HCT116 (cell line): ENCODE results near the gene EIF4G3. TPM values are rescaled to one million over a fixed set of nuclear protein-coding genes. Genes with fewer than 3 reads are reported as not detected.
"Not testable (repeated sequence)": the region's sequence is repeated elsewhere in the genome, so short reads cannot be mapped to it uniquely, and the experiment has no call there.

Experiments used
- ATAC-seq: fragments of 200-7000 bp; cut with Tn5 transposase; 2 replicates; pipeline ENCODE4 v1.9.1; 2020; ENCODE audit warnings: mild to moderate bottlenecking, moderate library complexity
- BruUV-seq: library from RNA; stranded (reverse); fragments of 400-500 nt; replicated peaks from 2 replicates; lab custom pipeline; 2021; lab: Mats Ljungman, UMichigan
- CTCF ChIA-PET: fragments of 300-600 bp; sonication (Branson Sonifier 250); formaldehyde crosslinking; loops from one replicate; lab custom pipeline; 2021; ENCODE audit warnings: antibody characterized with exemption; lab: Charles Lee
- POLR2A ChIA-PET: fragments of 300-600, 350-600 bp; sonication (Branson Sonifier 250); formaldehyde crosslinking; loops from one replicate; lab custom pipeline; 2021; ENCODE audit warnings: antibody characterized with exemption; lab: Charles Lee
- RAD21 ChIA-PET, 2 experiments: fragments of 300-600 bp; sonication (Branson Sonifier 250); formaldehyde crosslinking; loops; one replicate each; lab custom pipeline; 2023; ENCODE audit warnings: low total read pairs in 2 of 2; ENCODE audit not compliant: uncharacterized antibody in 2 of 2, unreplicated experiment in 2 of 2, low non-redundant PET in 1 of 2; lab: Charles Lee
- DNase-seq: peaks from one replicate; pipeline ENCODE4 v3.0.0-alpha.2; 2010; ENCODE audit warnings: low read depth, low spot score
- H2AFZ ChIP-seq: fragments of 200-600 bp; shearing (Covaris generic), sonication (generic); 2 replicates; pipeline ENCODE4 v1.6.1; 2017; ENCODE audit warnings: low read depth, mixed run types, mixed read lengths, antibody characterized with exemption, low read length; ENCODE audit not compliant: poor library complexity, severe bottlenecking
- H3K27ac ChIP-seq: 2 replicates; pipeline ENCODE4 v1.5.1; 2012; ENCODE audit warnings: low read depth, low read length
- H3K27me3 ChIP-seq: fragments of 200-600 bp; sonication (generic); 2 replicates; pipeline ENCODE4 v1.6.1; 2016; ENCODE audit warnings: mixed run types, low read length, mixed read lengths; ENCODE audit not compliant: insufficient read depth
- H3K36me3 ChIP-seq, 2 experiments: fragments of 200-500 bp in 1 of 2; fragments of 200-600 bp in 1 of 2; sonication (Bioruptor generic) in 1 of 2; sonication (generic) in 1 of 2; 2 replicates each; pipeline versions ENCODE4 v1.5.1 to v1.6.1; 2014 to 2016; ENCODE audit warnings: low read length in 2 of 2, inconsistent platforms in 1 of 2, mixed read lengths in 1 of 2, mixed run types in 1 of 2; ENCODE audit not compliant: insufficient read depth in 2 of 2, control insufficient read depth in 1 of 2
- H3K4me1 ChIP-seq, 2 experiments: fragments of 200-600 bp in 1 of 2; sonication (generic) in 1 of 2; 2 replicates each; pipeline versions ENCODE4 v1.5.1 to v1.6.1; 2012 to 2017; ENCODE audit warnings: low read length in 2 of 2, inconsistent platforms in 1 of 2, mild to moderate bottlenecking in 1 of 2, mixed read lengths in 1 of 2, mixed run types in 1 of 2, moderate library complexity in 1 of 2; ENCODE audit not compliant: insufficient read depth in 2 of 2, control insufficient read depth in 1 of 2
- H3K4me2 ChIP-seq: fragments of 200-600 bp; sonication (generic); 2 replicates; pipeline ENCODE4 v1.6.1; 2017; ENCODE audit warnings: mixed run types, low read length, mixed read lengths
- H3K4me3 ChIP-seq, 2 experiments: fragments of 200-600 bp in 1 of 2; sonication (generic) in 1 of 2; replicated peaks in 1 of 2; 2 replicates each; pipeline ENCODE4 v1.5.1; 2011 to 2016; ENCODE audit warnings: low read length in 2 of 2, control low read depth in 1 of 2, low read depth in 1 of 2, mild to moderate bottlenecking in 1 of 2, mixed read lengths in 1 of 2, mixed run types in 1 of 2
- H3K79me2 ChIP-seq: fragments of 200-600 bp; sonication (generic); 2 replicates; pipeline ENCODE4 v1.6.1; 2017; ENCODE audit warnings: mild to moderate bottlenecking, mixed run types, low read length, moderate library complexity, mixed read lengths; ENCODE audit not compliant: insufficient read depth
- H3K9ac ChIP-seq: fragments of 200-600 bp; sonication (generic); 2 replicates; pipeline ENCODE4 v1.6.1; 2016; ENCODE audit warnings: low read length, mixed read lengths
- H3K9me2 ChIP-seq: fragments of 200-600 bp; sonication (generic), shearing (Covaris generic); 2 replicates; pipeline ENCODE4 v1.6.1; 2017; ENCODE audit warnings: mixed run types, mild to moderate bottlenecking, moderate library complexity; ENCODE audit not compliant: insufficient read depth
- H3K9me3 ChIP-seq, 2 experiments: fragments of 200-500 bp in 1 of 2; fragments of 200-600 bp in 1 of 2; sonication (Bioruptor generic) in 1 of 2; sonication (generic) in 1 of 2; 2 replicates each; pipeline ENCODE4 v1.6.1; 2014 to 2017; ENCODE audit warnings: low read length in 2 of 2, mixed read lengths in 2 of 2, inconsistent platforms in 1 of 2, low read depth in 1 of 2, mild to moderate bottlenecking in 1 of 2, mixed run types in 1 of 2, moderate library complexity in 1 of 2; ENCODE audit not compliant: control insufficient read depth in 1 of 2, insufficient read depth in 1 of 2
- H4K20me1 ChIP-seq: fragments of 200-600 bp; sonication (generic), shearing (Covaris generic); 2 replicates; pipeline ENCODE4 v1.6.1; 2017; ENCODE audit warnings: mixed run types, mild to moderate bottlenecking, moderate library complexity; ENCODE audit not compliant: insufficient read depth
- CBX3 ChIP-seq: IDR thresholded peaks from 2 replicates; pipeline ENCODE4 v1.6.1; 2012; ENCODE audit warnings: low read depth
- EGR1 ChIP-seq: IDR thresholded peaks from 2 replicates; pipeline ENCODE4 v1.6.1; 2012; ENCODE audit warnings: low read depth
- ELF1 ChIP-seq: IDR thresholded peaks from 2 replicates; pipeline ENCODE4 v1.6.1; 2012; ENCODE audit warnings: low read depth, borderline replicate concordance
- EZH2 ChIP-seq: fragments of 200-600 bp; sonication (generic); IDR thresholded peaks from 2 replicates; pipeline ENCODE4 v1.6.1; 2017; ENCODE audit warnings: antibody characterized with exemption, mixed run types
- EZH2phosphoT487 ChIP-seq: fragments of 200-600 bp; IDR thresholded peaks from 2 replicates; pipeline ENCODE4 v1.6.1; 2018; ENCODE audit warnings: antibody characterized with exemption, borderline replicate concordance
- FOSL1 ChIP-seq: IDR thresholded peaks from 2 replicates; pipeline ENCODE4 v1.6.1; 2012; ENCODE audit warnings: low read depth
- JUND ChIP-seq: IDR thresholded peaks from 2 replicates; pipeline ENCODE4 v1.6.1; 2012
- MAX ChIP-seq: IDR thresholded peaks from 2 replicates; pipeline ENCODE4 v1.6.1; 2012
- POLR2A ChIP-seq: IDR thresholded peaks from 2 replicates; pipeline ENCODE4 v1.7.0; 2011; ENCODE audit warnings: borderline replicate concordance; ENCODE audit not compliant: insufficient read depth, insufficient read length; ENCODE audit errors: extremely low read depth
- SIN3A ChIP-seq: IDR thresholded peaks from 2 replicates; pipeline ENCODE4 v1.6.1; 2012; ENCODE audit warnings: low read depth
- YY1 ChIP-seq: IDR thresholded peaks from 2 replicates; pipeline ENCODE4 v1.6.1; 2011; ENCODE audit warnings: low read length, low read depth, moderate library complexity, mild to moderate bottlenecking; ENCODE audit not compliant: insufficient replicate concordance; ENCODE audit errors: extremely low read depth
- ZNF274 ChIP-seq: fragments of 200-500 bp; sonication (Bioruptor generic); IDR thresholded peaks from 2 replicates; pipeline ENCODE4 v1.6.1; 2014; ENCODE audit warnings: mild to moderate bottlenecking, low read depth, low read length, inconsistent platforms
- intact Hi-C: fragments of 100-400 bp; cut with micrococcal nuclease; formaldehyde crosslinking; loops from 2 replicates; pipeline ENCODE4 v1.10.0; 2022
- total RNA-seq: library from RNA; stranded (reverse); gene quantifications from one replicate; pipeline ENCODE4 v1.2.1, GENCODE V29; 2021; ENCODE audit not compliant: unreplicated experiment
- TF ChIP-seq, protein P1 (sequence below): IDR thresholded peaks from 2 replicates; pipeline ENCODE4 v1.6.1; 2012
- TF ChIP-seq, protein P2 (sequence below): IDR thresholded peaks from 2 replicates; pipeline ENCODE4 v1.6.1; 2012; ENCODE audit warnings: low read depth

EIF4G3 gene
- total RNA-seq, 1 experiment from 2014 or later = 40.1 TPM

DNA sequence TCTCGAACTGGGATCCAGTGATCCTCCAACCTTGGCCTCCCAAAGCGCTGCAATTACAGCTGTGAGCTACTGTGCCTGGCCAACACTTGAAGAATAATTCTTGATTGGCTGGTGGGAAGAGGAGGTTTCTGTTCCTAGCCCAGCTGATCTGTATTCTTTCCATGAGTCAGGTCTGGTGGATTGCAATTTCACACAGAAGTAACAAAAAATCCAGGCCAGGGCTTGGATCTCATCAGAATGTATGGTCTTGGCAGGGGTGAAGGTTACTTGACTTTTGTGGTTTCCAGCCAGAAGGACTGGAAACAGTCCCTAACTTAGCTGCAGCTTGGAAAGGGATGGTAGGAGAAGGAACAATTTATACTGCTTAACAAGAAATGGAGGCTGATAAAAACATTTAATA is 384.5 kb downstream of the EIF4G3 start:
- Histone ChIP-seq H3K27me3 (no peaks in the 10 kb centered on the region), H3K79me2 (no peaks in the 10 kb centered on the region), H2AFZ (no peak overlapping the region), H3K4me1 (peaks cover 8 to 10% of the 10 kb centered on the region in 2 experiments), H4K20me1 (no peaks in the 10 kb centered on the region), H3K27ac (no peak overlapping the region), H3K4me3 (no peak overlapping the region), H3K9me3 (no peaks in the 10 kb centered on the region), H3K36me3 (no peaks in the 10 kb centered on the region), H3K9ac (no peak overlapping the region), H3K9me2 (no peaks in the 10 kb centered on the region), H3K4me2 (no peak overlapping the region)
- CTCF ChIA-PET = no interaction called here
- ATAC-seq = no peak
- no peak for TF ChIP-seq EZH2phosphoT487
- no peak for TF ChIP-seq YY1
- TF ChIP-seq POLR2A = no peak
- intact Hi-C loops = no loop called here
- no TSS peak for BruUV-seq
- POLR2A ChIA-PET = no interaction called here
- RAD21 ChIA-PET = no interaction called here
- DNase-seq = no peak

GRCh38 chr1:20790785-20791184 is 385.9 kb downstream of the EIF4G3 start:
- Histone ChIP-seq H3K4me3 (no peak overlapping the region), H3K9me2 (no peaks in the 10 kb centered on the region), H3K4me1 (peaks cover 8 to 10% of the 10 kb centered on the region in 2 experiments), H3K27ac (no peak overlapping the region), H3K79me2 (peaks cover 8% of the 10 kb centered on the region), H2AFZ (no peak overlapping the region), H3K9me3 (no peaks in the 10 kb centered on the region), H3K9ac (no peak overlapping the region), H3K27me3 (no peaks in the 10 kb centered on the region), H4K20me1 (no peaks in the 10 kb centered on the region), H3K4me2 (no peak overlapping the region), H3K36me3 (no peaks in the 10 kb centered on the region)
- TF ChIP-seq FOSL1 = no peak
- TF ChIP-seq ELF1 = no peak
- TF ChIP-seq JUND = no peak
- TF ChIP-seq, protein P1, sequence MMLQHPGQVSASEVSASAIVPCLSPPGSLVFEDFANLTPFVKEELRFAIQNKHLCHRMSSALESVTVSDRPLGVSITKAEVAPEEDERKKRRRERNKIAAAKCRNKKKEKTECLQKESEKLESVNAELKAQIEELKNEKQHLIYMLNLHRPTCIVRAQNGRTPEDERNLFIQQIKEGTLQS = no peak
- no peak for TF ChIP-seq EZH2
- no peak for TF ChIP-seq CBX3
- TF ChIP-seq, protein P2, sequence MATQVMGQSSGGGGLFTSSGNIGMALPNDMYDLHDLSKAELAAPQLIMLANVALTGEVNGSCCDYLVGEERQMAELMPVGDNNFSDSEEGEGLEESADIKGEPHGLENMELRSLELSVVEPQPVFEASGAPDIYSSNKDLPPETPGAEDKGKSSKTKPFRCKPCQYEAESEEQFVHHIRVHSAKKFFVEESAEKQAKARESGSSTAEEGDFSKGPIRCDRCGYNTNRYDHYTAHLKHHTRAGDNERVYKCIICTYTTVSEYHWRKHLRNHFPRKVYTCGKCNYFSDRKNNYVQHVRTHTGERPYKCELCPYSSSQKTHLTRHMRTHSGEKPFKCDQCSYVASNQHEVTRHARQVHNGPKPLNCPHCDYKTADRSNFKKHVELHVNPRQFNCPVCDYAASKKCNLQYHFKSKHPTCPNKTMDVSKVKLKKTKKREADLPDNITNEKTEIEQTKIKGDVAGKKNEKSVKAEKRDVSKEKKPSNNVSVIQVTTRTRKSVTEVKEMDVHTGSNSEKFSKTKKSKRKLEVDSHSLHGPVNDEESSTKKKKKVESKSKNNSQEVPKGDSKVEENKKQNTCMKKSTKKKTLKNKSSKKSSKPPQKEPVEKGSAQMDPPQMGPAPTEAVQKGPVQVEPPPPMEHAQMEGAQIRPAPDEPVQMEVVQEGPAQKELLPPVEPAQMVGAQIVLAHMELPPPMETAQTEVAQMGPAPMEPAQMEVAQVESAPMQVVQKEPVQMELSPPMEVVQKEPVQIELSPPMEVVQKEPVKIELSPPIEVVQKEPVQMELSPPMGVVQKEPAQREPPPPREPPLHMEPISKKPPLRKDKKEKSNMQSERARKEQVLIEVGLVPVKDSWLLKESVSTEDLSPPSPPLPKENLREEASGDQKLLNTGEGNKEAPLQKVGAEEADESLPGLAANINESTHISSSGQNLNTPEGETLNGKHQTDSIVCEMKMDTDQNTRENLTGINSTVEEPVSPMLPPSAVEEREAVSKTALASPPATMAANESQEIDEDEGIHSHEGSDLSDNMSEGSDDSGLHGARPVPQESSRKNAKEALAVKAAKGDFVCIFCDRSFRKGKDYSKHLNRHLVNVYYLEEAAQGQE = no peak
- TF ChIP-seq MAX = no peak
- TF ChIP-seq EGR1 = no peak
- no peak for TF ChIP-seq SIN3A
- TF ChIP-seq ZNF274 = no peak
- no TSS peak for BruUV-seq
- ChIA-PET CTCF (no interaction called here), POLR2A (no interaction called here), RAD21 (no interaction called here)
- intact Hi-C loops = no loop called here
- no peak for DNase-seq
- ATAC-seq = no peak

GRCh38 chr1:20789598-20789997 is 387.1 kb downstream of the EIF4G3 start:
- H3K9me3 ChIP-seq, H3K27ac ChIP-seq, H2AFZ ChIP-seq, H3K9ac ChIP-seq, DNase-seq, H3K9me2 ChIP-seq, POLR2A ChIA-PET, H3K4me2 ChIP-seq, H3K4me3 ChIP-seq, RAD21 ChIA-PET, ATAC-seq, H3K36me3 ChIP-seq, H4K20me1 ChIP-seq, BruUV-seq, CTCF ChIA-PET, H3K27me3 ChIP-seq: not testable (repeated sequence)
- intact Hi-C loops = loop anchor here (10.0 kb wide), 1 partner anchor 405 kb away; no protein-coding TSS in a partner anchor
- H3K4me1 ChIP-seq = peaks cover 14 to 20% of the 10 kb centered on the region in 2 experiments
- H3K79me2 ChIP-seq = peaks cover 20% of the 10 kb centered on the region
